Vagina (tissue), 2 donors: ENCODE results near the gene IL12RB2.

Source experiments
- POLR2A ChIP-seq, 2 donors: fragments of 450-650 bp; IDR thresholded peaks; one replicate each; pipeline ENCODE4 v1.6.1; 2017; ENCODE audit warnings: antibody characterized with exemption in 2 of 2, mild to moderate bottlenecking in 2 of 2, moderate library complexity in 2 of 2
- POLR2AphosphoS5 ChIP-seq, 2 donors: sonication (generic); formaldehyde crosslinking; IDR thresholded peaks; one replicate each; pipeline ENCODE4 v1.9.0; 2017; ENCODE audit warnings: antibody characterized with exemption in 2 of 2, mild to moderate bottlenecking in 2 of 2, low read depth in 1 of 2; ENCODE audit not compliant: insufficient read depth in 1 of 2
- TF ChIP-seq, protein P1 (sequence below), 3 experiments: fragments of 450-650 bp in 2 of 3; fragments of 200-600 bp in 1 of 3; sonication (generic) in 1 of 3; IDR thresholded peaks; one replicate each; pipeline ENCODE4 v1.5.1; 2017 to 2019; ENCODE audit warnings: antibody characterized with exemption in 3 of 3, mild to moderate bottlenecking in 2 of 3, moderate library complexity in 2 of 3

GRCh38 chr1:67281244-67281643, 26.4 kb upstream of the IL12RB2 start:
- TF ChIP-seq POLR2A (IDR thresholded peaks at IDR 0.05) (no peak), POLR2AphosphoS5 (IDR thresholded peaks at IDR 0.05; ENCODE audit: insufficient read depth in 1 of 2, low read depth in 1 of 2) (no peak)
- TF ChIP-seq, protein P1, sequence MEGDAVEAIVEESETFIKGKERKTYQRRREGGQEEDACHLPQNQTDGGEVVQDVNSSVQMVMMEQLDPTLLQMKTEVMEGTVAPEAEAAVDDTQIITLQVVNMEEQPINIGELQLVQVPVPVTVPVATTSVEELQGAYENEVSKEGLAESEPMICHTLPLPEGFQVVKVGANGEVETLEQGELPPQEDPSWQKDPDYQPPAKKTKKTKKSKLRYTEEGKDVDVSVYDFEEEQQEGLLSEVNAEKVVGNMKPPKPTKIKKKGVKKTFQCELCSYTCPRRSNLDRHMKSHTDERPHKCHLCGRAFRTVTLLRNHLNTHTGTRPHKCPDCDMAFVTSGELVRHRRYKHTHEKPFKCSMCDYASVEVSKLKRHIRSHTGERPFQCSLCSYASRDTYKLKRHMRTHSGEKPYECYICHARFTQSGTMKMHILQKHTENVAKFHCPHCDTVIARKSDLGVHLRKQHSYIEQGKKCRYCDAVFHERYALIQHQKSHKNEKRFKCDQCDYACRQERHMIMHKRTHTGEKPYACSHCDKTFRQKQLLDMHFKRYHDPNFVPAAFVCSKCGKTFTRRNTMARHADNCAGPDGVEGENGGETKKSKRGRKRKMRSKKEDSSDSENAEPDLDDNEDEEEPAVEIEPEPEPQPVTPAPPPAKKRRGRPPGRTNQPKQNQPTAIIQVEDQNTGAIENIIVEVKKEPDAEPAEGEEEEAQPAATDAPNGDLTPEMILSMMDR (IDR thresholded peaks at IDR 0.05) = no peak
